NOMO-1 treated with DMSO at 0.1 percent for 48 hours (cell line): ENCODE results near the gene L3HYPDH.
"Not testable (repeated sequence)": the region's sequence is repeated elsewhere in the genome, so short reads cannot be mapped to it uniquely, and the experiment has no call there.

Experiments
- DNase-seq: peaks from one replicate; lab custom pipeline; 2025; ENCODE audit not compliant: unreplicated experiment; lab: John Stamatoyannopoulos, UW

Gene L3HYPDH

DNA sequence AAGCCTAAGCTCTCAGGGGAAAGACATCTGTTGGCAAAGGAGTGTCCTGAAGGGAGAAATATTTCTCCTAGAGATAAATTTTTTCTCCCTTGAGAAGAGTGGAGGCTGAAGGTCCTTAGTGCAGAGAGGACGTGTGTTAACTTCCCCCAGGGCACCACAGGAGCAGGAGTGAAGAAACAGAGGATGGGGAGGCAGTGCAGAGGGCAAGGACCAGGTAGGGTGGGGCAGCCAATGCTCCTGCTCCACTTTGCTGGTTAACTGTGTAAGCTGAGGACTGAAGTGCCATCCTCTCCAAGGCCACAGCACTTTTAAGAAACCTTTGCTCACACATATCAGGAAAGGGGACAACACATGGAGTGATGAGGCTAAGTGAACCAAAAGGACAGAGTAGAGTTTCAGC lies 4.0 kb downstream of the L3HYPDH start:
- no peak for DNase-seq

GRCh38 chr14:59478540-59478939 lies 5.7 kb downstream of the L3HYPDH start:
- DNase-seq = no peak

- DNase-seq = no peak
Measured at GRCh38 chr14:59475709-59476108, 8.5 kb downstream of the L3HYPDH start.

DNA sequence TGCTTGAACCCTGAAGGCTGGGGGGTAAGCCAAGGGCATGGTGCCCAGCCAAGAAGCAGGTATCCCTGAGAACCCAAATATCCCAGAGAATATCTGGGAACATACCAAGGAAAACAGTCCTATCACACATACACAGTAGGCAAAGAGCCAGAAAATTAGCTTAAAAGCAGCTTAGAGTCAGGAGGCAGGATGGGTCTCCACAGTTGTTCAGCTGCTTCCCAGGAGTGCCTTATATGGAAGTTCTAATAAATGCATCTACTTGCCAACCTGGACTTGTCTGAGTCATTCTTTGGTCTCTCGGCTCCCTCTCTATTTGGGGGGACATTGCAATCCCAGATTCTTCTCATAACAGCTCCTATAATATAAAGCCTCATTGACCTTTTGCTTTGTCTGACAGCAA lies 10.0 kb downstream of the L3HYPDH start:
- DNase-seq = no peak

DNA sequence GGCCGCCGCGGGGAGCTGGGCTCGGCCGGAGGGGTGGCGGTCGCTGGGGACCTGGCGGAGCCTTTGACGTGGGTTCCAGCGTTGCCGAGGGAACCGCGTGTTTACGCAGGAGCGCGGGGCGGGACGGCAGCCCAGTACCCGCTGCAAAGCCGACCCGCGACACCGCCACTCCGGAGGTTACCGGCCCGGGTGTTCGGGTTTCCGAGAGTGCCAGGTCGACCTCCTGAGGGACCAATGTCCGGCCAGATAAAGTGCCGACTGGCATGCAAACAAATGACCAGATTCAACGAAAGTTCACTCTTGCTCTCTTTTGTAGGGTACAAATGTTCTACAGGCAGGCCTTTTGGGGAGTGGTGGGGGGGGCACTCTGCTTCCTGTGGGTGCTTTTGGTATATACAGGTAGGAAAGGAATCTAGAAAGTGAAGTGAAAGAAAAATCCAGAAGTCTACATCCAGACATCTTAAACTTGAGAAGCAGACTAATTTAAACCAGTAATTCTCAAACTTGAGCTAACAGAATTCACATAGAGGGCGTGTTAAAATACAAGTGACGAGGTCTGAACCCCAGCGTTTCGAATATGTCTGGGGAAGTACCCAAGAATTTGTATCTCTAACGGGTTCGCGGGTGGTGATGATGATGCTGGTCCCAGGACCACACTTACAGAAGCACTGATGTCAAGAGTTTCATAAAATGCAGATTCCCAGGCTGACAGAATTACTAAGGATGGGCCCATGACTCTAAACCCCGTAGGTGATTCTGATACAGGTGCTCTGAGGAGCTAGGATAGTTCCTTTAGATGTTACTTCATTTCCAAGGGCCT lies 18.7 kb downstream of the L3HYPDH start, which contains the start of gene GPR135:
GPR135 (minus strand) TSS at position 65 of the 820 bp plus-strand sequence. CDS start 154 bp downstream, outside the sequence.
- DNase-seq = no peak

- DNase-seq = no peak
Measured at GRCh38 chr14:59464486-59465315, 19.5 kb downstream of the L3HYPDH start.

DNA sequence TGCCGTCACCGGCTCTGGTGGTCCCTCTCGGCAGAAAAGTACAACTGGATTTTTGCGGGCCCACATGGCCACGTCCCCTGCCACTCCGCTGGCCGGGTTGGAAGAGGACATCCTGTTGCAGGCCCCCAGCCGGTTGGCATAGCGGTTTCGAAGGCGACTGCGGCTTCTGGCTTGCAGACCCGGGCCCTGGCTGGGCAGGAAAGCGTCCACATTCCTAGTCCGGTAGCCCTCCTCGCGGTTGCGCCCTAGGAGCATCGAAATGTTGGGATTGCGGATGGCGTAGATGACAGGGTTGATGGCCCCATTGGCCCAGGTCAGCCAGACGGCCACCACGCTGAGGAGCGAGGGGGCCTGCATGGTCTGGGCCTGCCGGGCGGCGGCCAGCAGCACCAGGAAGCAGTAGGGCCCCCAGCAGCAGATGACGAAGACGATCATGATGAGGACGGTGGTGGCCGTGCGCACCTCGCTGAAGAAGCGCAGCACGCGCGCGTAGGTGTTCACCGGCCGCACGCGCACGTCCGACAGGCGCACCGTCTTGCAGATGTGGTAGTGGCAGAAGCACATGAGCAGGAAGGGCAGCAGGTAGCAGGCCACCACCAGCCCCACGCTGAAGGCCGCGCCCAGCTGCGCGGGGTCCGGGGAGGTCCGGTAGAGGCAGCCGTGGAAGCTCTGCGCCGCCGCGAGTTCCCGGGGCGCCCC lies 20.3 kb downstream of the L3HYPDH start:
- DNase-seq = no peak

DNA sequence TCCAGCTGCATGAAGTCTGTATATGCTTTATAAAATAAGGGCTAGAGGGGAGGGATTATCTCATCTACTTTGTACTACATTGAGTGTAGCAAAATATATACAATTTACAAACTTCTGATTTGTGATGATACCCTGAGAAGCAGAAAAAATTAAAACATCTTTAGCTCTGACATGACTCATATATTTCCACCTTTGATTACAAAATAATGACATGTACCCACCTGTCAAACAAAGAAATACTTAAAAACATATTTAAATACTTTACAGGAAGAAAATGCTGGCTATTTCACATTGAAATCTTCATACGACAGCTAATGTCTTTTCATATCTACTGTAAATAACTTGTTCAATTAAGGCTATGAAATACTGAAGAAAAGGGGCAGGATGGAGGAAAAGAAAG lies 22.3 kb downstream of the L3HYPDH start:
- no peak for DNase-seq

DNA sequence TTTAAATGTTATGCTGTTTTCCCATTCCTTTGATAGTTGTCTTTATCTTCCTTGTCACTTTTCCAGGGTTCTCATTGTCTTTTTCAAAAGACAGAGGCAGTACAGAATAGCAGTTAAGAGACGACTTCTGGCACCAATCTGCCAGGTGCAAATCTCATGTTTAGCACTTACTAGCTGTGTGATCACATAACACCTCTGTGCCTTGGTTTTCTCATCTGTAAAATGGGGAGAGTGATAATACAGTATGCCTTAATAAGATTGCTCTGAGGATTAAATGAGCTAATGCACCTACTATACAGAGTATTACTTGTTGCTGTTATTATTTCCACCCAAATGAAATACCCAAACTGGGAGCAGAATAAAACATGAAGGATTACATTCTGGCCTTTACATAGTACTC lies 23.8 kb downstream of the L3HYPDH start:
- no peak for DNase-seq

DNA sequence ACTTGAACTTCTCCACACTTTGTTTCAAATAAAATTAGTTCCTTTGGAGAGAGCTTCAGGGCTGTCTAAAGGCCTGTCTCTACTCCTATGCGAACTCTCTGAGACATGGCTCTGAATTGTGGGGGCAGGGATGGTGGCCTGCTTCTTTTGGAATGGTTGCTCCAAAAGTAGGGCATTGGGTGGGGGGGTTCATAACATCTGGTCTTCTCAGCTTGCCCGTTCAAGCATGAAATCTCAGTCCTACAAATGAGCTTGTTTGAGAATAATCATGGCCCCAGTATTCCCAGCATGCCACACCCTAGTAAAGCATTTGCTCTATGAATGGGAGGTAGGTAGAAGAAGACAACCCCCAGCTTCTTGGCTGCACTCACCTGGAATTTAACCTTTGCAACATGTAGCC lies 25.7 kb downstream of the L3HYPDH start:
- DNase-seq = no peak

- no peak for DNase-seq
Measured at GRCh38 chr14:59455411-59455810, 28.8 kb downstream of the L3HYPDH start.

- no peak for DNase-seq
Measured at GRCh38 chr14:59454139-59454538, 30.1 kb downstream of the L3HYPDH start.

GRCh38 chr14:59451849-59452248 lies 32.4 kb downstream of the L3HYPDH start:
- DNase-seq = no peak

GRCh38 chr14:59450716-59451115 lies 33.5 kb downstream of the L3HYPDH start:
- no peak for DNase-seq

- not testable (repeated sequence) for DNase-seq
Measured at GRCh38 chr14:59448673-59449072, 35.5 kb downstream of the L3HYPDH start.

- peak; percentile 46 for DNase-seq
Measured at GRCh38 chr14:59439256-59439965, 44.8 kb downstream of the L3HYPDH start.

GRCh38 chr14:59438195-59438647 lies 46.0 kb downstream of the L3HYPDH start:
- DNase-seq = peak; percentile 18

GRCh38 chr14:59435987-59436386 lies 48.2 kb downstream of the L3HYPDH start:
- peak; percentile 84 for DNase-seq

DNA sequence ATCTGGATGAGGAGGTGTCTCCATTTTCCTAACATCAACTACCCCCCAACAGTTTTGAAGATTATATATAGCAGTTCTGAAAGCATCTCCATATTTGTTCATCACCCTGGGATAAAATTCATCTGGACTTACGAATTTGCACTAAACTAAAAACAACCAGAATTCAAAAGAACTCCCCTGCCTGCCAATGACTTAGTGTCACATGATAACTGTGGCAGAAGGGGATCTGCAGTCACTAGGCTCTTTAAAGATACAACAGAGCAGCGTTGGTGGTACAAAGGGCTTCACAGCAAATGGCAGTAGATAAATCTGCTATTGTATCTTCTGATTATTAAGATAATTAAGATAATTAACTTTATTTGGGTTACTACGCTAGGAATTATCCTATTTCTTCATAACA lies 49.1 kb downstream of the L3HYPDH start:
- DNase-seq = no peak

GRCh38 chr14:59429790-59430189 lies 54.4 kb downstream of the L3HYPDH start:
- no peak for DNase-seq

- no peak for DNase-seq
Measured at GRCh38 chr14:59428581-59429012, 55.6 kb downstream of the L3HYPDH start.
